Sigmoid colon (tissue), 7 donors: Measurements from ENCODE around the gene LRRC34. TPM values are rescaled to one million over a fixed set of nuclear protein-coding genes. Genes with fewer than 3 reads are reported as not detected.

Experiments
- DNase-seq: peaks from one replicate; pipeline ENCODE4 v3.0.0-alpha.2; 2019
- H3K27ac ChIP-seq, 4 donors: fragments of 200-600 bp; sonication (generic); one replicate each; pipeline ENCODE4 v1.5.1; 2016 to 2019; ENCODE audit warnings: mild to moderate bottlenecking in 1 of 4
- H3K27me3 ChIP-seq, 3 donors: fragments of 200-600 bp; sonication (generic); one replicate each; pipeline ENCODE4 v1.5.1; 2019; ENCODE audit warnings: mild to moderate bottlenecking in 1 of 3
- H3K36me3 ChIP-seq, 4 donors: fragments of 200-600 bp; sonication (generic); one replicate each; pipeline ENCODE4 v1.5.1; 2016 to 2019
- H3K4me1 ChIP-seq, 4 donors: fragments of 200-600 bp; sonication (generic); one replicate each; pipeline ENCODE4 v1.5.1; 2017 to 2019
- H3K4me3 ChIP-seq, 4 donors: fragments of 200-600 bp; sonication (generic); one replicate each; pipeline ENCODE4 v1.5.1; 2017 to 2019; ENCODE audit warnings: mild to moderate bottlenecking in 2 of 4, moderate library complexity in 1 of 4
- H3K9me3 ChIP-seq, 4 donors: fragments of 200-600 bp in 3 of 4; sonication (generic) in 3 of 4; one replicate each; pipeline versions ENCODE4 v1.5.1 to v1.6.1; 2013 to 2019
- EP300 ChIP-seq, 4 donors: sonication (generic); formaldehyde crosslinking; IDR thresholded peaks; one replicate each; pipeline ENCODE4 v1.6.1; 2017; ENCODE audit warnings: antibody characterized with exemption in 4 of 4
- POLR2A ChIP-seq, 2 donors: fragments of 450-650 bp; IDR thresholded peaks; one replicate each; pipeline ENCODE4 v1.6.1; 2016; ENCODE audit warnings: antibody characterized with exemption in 2 of 2, mild to moderate bottlenecking in 2 of 2, moderate library complexity in 2 of 2
- POLR2AphosphoS5 ChIP-seq, 4 donors: sonication (generic); formaldehyde crosslinking; IDR thresholded peaks; one replicate each; pipeline ENCODE4 v1.6.1; 2017; ENCODE audit warnings: antibody characterized with exemption in 4 of 4
- WGBS, 2 donors: extraction: QIAGEN DNeasy Blood & Tissue Kit; methylation state at CpG; one replicate each; pipeline ENCODE4 v1.1.7; 2013; 5-methylcytosine and 5-hydroxymethylcytosine counted together
- intact Hi-C: fragments of 100-400 bp; cut with DNase I; formaldehyde crosslinking; loops from one replicate; pipeline ENCODE4 v1.15.1; 2023
- polyA plus RNA-seq, 3 donors: library from polyadenylated mRNA; stranded (reverse); fragments of 200-250 nt; gene quantifications; one replicate each; pipeline ENCODE4 v1.2.3, GENCODE V29; 2013
- total RNA-seq, 4 donors: library from RNA; depleted of rRNA; stranded (reverse); fragments of >200 nt; gene quantifications; one replicate each; pipeline ENCODE4 v1.1.0, GENCODE V29; 2016
- TF ChIP-seq, protein P1 (sequence below), 4 experiments: fragments of 450-650 bp in 3 of 4; fragments of 200-600 bp in 1 of 4; IDR thresholded peaks; one replicate each; pipeline ENCODE4 v1.5.1; 2016 to 2019; ENCODE audit warnings: antibody characterized with exemption in 4 of 4, mild to moderate bottlenecking in 3 of 4, moderate library complexity in 2 of 4
- donor health status: healthy with polysubstance abuse.
- donor health status: Bipolar disorder and iron deficiency.
- donor health status: healthy.

LRRC34 gene
- total and polyA plus RNA-seq, 7 donors = 0.60 to 3.9 (median 1.4) TPM; not detected in 1

DNA sequence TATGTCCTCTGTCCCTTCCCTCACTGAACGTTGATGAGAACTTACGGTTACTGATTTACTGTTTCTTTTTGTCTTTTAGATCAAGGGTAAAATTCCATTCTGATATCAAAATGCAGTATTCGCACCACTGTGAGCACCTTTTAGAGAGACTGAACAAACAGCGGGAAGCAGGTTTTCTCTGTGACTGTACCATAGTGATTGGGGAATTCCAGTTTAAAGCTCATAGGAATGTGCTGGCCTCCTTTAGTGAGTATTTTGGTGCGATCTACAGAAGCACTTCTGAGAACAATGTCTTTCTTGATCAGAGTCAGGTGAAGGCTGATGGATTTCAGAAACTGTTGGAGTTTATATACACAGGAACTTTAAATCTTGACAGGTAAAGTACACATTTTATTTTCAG is 38.5 kb downstream of the LRRC34 start:
- 30 to 55% methylated on average over 5 of the region's 5 CpGs for WGBS, 2 donors
- intact Hi-C loops = loop anchor here (5.0 kb wide), 1 partner anchor 38 kb away; the partner anchor contains the start of genes LRRC34 and LRRIQ4
- TF ChIP-seq, protein P1, sequence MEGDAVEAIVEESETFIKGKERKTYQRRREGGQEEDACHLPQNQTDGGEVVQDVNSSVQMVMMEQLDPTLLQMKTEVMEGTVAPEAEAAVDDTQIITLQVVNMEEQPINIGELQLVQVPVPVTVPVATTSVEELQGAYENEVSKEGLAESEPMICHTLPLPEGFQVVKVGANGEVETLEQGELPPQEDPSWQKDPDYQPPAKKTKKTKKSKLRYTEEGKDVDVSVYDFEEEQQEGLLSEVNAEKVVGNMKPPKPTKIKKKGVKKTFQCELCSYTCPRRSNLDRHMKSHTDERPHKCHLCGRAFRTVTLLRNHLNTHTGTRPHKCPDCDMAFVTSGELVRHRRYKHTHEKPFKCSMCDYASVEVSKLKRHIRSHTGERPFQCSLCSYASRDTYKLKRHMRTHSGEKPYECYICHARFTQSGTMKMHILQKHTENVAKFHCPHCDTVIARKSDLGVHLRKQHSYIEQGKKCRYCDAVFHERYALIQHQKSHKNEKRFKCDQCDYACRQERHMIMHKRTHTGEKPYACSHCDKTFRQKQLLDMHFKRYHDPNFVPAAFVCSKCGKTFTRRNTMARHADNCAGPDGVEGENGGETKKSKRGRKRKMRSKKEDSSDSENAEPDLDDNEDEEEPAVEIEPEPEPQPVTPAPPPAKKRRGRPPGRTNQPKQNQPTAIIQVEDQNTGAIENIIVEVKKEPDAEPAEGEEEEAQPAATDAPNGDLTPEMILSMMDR (IDR thresholded peaks at IDR 0.05) = no peak
- TF ChIP-seq EP300 (IDR thresholded peaks at IDR 0.05) (no peak), POLR2AphosphoS5 (IDR thresholded peaks at IDR 0.05) (no peak), POLR2A (IDR thresholded peaks at IDR 0.05) (no peak)
- H3K4me1 ChIP-seq = peaks cover 0 to 31% (median 23%) of the 10 kb centered on the region in 4 donors
- peak overlapping the region; percentile 91 to 99 (median 98) for H3K27ac ChIP-seq
- DNase-seq = no peak
- H3K4me3 ChIP-seq = peak overlapping the region; percentile 68 to 94 (median 87)
- no peaks in the 10 kb centered on the region for H3K9me3 ChIP-seq
- no peaks in the 10 kb centered on the region for H3K27me3 ChIP-seq
- H3K36me3 ChIP-seq = peaks cover under 1 to 49% (median 13%) of the 10 kb centered on the region in 4 donors

DNA sequence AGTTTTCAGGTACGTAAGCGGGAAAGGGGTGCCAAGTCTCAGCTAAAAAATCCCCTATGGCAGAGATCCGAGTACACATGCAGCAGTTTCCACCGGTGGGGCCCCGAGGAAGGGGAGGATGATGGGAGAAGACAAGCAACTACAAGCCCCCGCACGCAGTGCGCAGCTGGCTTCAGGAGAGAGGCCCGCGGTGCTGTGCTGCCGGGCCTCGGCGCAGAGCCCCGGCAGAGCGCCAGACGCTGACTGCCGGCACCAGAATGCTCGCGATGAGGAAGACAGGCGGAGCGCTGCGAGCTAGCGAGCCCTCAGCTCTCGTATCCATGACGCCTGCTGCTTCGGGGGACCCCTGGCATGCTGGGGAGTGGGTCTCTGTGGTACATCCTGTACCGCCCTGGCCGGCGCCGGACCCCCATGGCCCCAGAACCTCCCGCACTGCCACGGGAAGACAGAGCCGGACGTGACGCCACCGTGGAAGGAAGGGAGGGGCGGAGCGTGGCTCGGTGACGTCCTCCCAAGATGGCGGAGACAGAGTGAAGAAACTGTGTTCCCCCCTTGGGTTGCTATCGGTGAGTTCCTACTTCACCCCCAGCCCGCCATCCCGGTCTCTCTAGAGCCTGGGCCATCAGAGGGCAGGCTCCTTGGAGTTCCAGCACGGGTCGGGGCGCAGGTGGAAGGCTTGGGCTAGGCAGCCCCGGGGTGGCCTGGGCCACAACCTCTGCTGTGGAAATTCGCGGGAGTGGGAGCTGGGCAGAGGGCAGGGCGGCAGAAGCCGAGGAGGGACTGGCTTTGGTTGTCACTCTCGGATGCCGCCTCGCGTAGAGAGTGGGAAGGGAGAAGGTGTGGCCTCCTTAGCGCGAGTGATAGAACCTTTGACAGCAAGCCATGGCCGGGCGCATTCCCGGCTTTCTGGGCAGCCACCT is 39.5 kb downstream of the LRRC34 start, which contains the start of gene MYNN:
TSS of gene MYNN (plus strand) at position 500 of the 920 bp plus-strand sequence. CDS start 900 bp downstream, outside the sequence.
- intact Hi-C loops = loop anchor here (2.0 to 5.0 kb wide), 3 partner anchors 39 to 584 kb away; partner anchors contain the start of genes LRRC34, LRRIQ4, SEC62 and SKIL

GRCh38 chr3:169772305-169772896 is 40.3 kb downstream of the LRRC34 start:
- WGBS, 2 donors = 0% methylated on average over 15 of the region's 15 CpGs
- H3K4me1 ChIP-seq = peaks cover 0 to 31% (median 23%) of the 10 kb centered on the region in 4 donors
- H3K4me3 ChIP-seq = peak overlapping the region; percentile 68 to 94 (median 87)
- peaks cover 0 to 31% (median 7%) of the 10 kb centered on the region in 4 donors for H3K36me3 ChIP-seq
- TF ChIP-seq POLR2A (IDR thresholded peaks at IDR 0.05) (no peak), EP300 (IDR thresholded peaks at IDR 0.05) (no peak), POLR2AphosphoS5 (IDR thresholded peaks at IDR 0.05) (no peak)
- TF ChIP-seq, protein P1 (IDR thresholded peaks at IDR 0.05) = no peak
- intact Hi-C loops = loop anchor here (2.0 to 5.0 kb wide), 3 partner anchors 40 to 584 kb away; partner anchors contain the start of genes LRRC34, LRRIQ4, SEC62 and SKIL
- H3K27ac ChIP-seq = peak overlapping the region; percentile 91 to 99 (median 98)
- no peaks in the 10 kb centered on the region for H3K9me3 ChIP-seq
- no peaks in the 10 kb centered on the region for H3K27me3 ChIP-seq
- DNase-seq = peak; percentile 91

More for the DNA sequence above, 39.5 kb downstream of the LRRC34 start, which contains the start of gene MYNN:
- 0% methylated on average over 61 of the region's 61 CpGs for WGBS, 2 donors
- DNase-seq = peak; percentile 96
- H3K27me3 ChIP-seq = no peaks in the 10 kb centered on the region
- H3K4me3 ChIP-seq = peak within 1 kb of the TSS; percentile 68 to 94 (median 87)
- H3K36me3 ChIP-seq = peaks cover 0 to 39% (median 10%) of the 10 kb centered on the region in 4 donors
- H3K27ac ChIP-seq = peak within 1 kb of the TSS; percentile 91 to 99 (median 98)
- H3K9me3 ChIP-seq = no peaks in the 10 kb centered on the region
- H3K4me1 ChIP-seq = peaks cover 0 to 31% (median 23%) of the 10 kb centered on the region in 4 donors
- peak; percentile 100 for TF ChIP-seq POLR2AphosphoS5 (IDR thresholded peaks at IDR 0.05)
- TF ChIP-seq POLR2A (IDR thresholded peaks at IDR 0.05) = peak; percentile 99
- no peak for TF ChIP-seq EP300 (IDR thresholded peaks at IDR 0.05)
- TF ChIP-seq, protein P1 (IDR thresholded peaks at IDR 0.05) = no peak

GRCh38 chr3:169771497-169772304 is 41.0 kb downstream of the LRRC34 start:
- peak; percentile 69 for DNase-seq
- Histone ChIP-seq H3K27ac (peak overlapping the region; percentile 91 to 99 (median 98)), H3K4me3 (peak overlapping the region; percentile 68 to 94 (median 87)), H3K27me3 (no peaks in the 10 kb centered on the region), H3K4me1 (peaks cover 0 to 31% (median 23%) of the 10 kb centered on the region in 4 donors), H3K36me3 (peaks cover 0 to 24% (median 3%) of the 10 kb centered on the region in 4 donors), H3K9me3 (no peaks in the 10 kb centered on the region)
- 1% methylated on average over 27 of the region's 27 CpGs for WGBS, 2 donors
- TF ChIP-seq, protein P1 (IDR thresholded peaks at IDR 0.05) = no peak
- peak in 2 of 4 donors; percentile 11 to 37 for TF ChIP-seq POLR2AphosphoS5 (IDR thresholded peaks at IDR 0.05)
- intact Hi-C loops = loop anchor here (2.0 to 5.0 kb wide), 3 partner anchors 41 to 585 kb away; partner anchors contain the start of genes LRRC34, LRRIQ4, SEC62 and SKIL
